Activated T-cell treated with anti-CD3 and anti-CD28 coated beads, Interleukin-2, amount 50 U/mL, for 1 hour (primary cell): Measurements from ENCODE around the gene ZG16.
"Not testable (repeated sequence)": the region's sequence is repeated elsewhere in the genome, so short reads cannot be mapped to it uniquely, and the experiment has no call there.

Source experiments
- DNase-seq: peaks from one replicate; pipeline ENCODE4 v3.0.0-alpha.2; 2020

Gene ZG16

DNA sequence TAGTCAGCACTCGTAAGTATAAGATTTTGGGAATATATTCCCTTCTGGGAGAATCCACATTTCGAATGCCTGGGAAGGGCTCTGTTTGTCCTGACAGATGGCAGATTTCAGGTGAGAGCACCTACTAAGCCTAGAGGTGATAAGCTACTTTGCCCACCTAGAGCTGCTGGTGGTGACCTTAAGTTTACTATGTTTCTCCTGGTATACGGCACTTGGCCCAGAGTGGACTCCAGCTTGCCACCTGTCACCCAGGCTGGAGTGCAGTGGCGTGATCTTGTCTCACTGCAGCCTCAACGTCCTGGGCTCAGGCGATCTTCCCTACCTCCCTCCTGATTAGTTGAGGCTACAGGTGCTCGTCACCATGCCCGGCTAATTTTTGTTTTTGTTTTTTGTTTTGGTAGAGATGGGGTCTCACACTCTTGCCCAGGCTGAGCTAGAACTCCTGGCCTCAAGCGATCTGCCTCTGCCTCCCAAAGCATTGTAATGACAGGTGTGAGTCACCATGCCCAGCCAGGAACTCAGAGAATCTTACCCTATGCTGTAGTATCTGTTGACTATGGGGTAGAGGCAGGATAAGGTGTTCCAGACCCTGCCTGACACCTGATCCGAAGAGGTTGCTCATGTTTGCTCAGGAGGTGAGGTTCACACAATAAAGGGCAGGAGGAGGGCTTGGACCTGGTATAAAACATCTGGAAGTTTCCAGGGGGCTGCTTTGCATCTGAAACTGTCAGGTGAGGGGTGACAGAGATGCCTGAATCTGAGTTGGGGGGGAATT, at the start of gene ZG16:
Gene ZG16, plus strand, starts transcription at position 681 of the 775 bp plus-strand sequence. CDS start 1,011 bp downstream, outside the sequence.
- DNase-seq: no peak

DNA sequence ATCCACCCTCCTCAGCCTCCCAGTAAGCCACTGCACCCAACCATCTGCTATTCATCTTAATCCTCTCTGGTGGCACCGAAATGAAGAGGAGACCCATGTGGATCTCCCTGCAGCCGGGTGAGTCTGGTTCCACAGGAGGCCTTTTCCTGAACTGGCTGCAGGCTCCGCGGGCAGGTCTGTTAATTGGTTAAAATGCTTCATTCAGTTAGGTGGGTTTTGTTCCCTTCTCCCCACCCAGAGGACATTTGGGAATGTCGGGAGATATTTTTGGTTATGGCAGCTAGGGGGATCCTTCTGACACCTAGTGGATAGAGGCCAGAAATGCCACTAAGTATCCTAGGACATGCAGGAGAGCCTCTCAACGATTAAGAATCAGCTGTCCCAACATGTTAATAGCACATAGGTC, 48.9 kb upstream of the ZG16 start:
- DNase-seq: no peak

DNA sequence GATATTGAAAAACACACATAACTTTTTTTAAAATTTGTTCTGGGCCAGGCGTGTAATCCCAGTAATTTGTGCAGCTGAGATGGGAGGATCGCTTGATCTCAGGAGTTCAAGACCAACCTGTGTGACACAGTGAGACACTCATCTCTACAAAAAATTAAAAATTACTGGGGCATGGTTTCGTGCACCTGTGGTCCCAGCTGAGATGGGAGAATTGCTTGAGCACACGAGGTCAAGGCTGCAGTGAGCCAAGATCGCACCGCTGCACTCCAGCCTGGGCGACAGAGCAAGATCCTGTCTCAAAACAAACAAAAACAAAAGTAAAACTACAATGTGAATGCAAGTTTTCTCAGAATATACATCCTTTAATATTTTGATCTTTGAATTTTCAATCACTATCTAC, 47.4 kb upstream of the ZG16 start:
- no peak for DNase-seq

GRCh38 chr16:29731768-29732601, 46.1 kb upstream of the ZG16 start:
- DNase-seq: not testable (repeated sequence)

GRCh38 chr16:29734786-29735185, 43.3 kb upstream of the ZG16 start:
- no peak for DNase-seq

DNA sequence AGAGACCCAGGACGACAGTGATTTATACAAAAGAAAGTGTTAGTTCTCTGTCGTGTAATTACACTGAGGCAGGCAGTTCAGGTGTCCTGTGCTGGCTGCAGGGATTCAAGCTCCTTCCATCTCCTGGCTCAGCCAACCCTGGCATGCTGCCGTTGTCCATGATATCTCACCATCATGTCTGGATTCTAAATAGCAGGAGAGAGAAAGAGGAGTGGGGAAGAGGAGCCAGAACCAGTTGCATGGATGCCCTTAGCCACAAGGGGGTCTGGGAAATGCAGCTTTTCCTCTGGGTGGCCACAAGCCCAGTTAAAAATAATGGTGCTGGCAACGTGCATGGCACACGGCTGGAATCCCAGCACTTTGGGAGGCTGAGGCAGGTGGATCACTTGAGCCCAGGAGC, 41.9 kb upstream of the ZG16 start:
- no peak for DNase-seq

DNA sequence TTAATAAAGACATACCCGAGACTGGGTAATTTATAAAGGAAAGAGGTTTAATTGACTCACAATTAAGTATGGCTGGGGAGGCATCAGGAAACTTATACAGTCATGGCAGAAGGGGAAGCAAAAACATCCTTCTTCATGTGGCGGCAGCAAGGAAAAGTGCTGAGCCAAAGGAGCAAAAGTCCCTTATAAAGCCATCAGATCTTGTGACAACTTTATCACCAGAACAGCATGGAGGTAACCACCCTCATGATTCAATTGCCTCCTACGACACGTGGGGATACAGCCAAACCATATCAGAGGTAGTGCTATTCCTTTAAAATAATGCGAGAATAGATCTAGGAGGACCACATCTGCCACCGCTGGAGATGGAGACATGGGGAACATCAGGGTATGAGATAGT, 41.3 kb upstream of the ZG16 start:
- DNase-seq: no peak

GRCh38 chr16:29737713-29738112, 40.3 kb upstream of the ZG16 start:
- no peak for DNase-seq

- no peak for DNase-seq
Measured at GRCh38 chr16:29738514-29738913, 39.5 kb upstream of the ZG16 start.

GRCh38 chr16:29739927-29740629, 38.0 kb upstream of the ZG16 start:
- not testable (repeated sequence) for DNase-seq

DNA sequence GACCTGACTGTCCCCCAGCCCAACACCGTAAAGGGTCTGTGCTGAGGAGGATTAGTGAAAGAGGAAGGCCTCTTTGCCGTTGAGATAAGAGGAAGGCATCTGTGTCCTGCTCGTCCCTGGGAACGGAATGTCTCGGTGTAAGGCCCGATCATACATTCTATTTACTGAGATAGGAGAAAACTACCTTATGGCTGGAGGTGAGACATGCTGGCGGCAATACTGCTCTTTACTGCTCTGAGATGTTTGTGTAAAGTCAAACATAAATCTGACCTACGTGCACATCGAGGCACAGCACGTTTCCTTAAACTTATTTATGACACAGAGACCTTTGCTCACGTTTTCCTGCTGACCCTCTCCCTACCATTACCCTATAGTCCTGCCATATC, 37.4 kb upstream of the ZG16 start:
- DNase-seq: not testable (repeated sequence)

GRCh38 chr16:29742683-29743275, 35.3 kb upstream of the ZG16 start:
- DNase-seq: no peak

DNA sequence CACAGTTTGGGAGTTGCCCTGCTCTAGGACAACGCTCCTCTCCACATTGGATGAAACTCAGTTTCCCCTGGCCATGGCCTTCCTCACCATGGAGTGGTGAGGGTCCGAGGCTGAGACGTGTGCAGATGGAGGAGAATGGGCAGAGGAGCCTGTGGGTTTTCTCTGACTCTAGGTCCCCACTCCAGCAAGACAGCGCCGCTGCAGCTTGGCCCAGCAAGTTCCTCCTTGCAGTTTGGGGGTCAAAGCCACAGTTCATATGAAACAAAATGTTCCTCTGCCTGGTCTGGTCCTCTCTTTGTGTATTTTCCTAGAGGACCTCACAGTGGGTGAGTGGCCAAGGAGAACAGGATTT, 34.6 kb upstream of the ZG16 start:
- DNase-seq: no peak

- DNase-seq: peak; percentile 54
Measured at GRCh38 chr16:29743827-29744531, 34.1 kb upstream of the ZG16 start.

DNA sequence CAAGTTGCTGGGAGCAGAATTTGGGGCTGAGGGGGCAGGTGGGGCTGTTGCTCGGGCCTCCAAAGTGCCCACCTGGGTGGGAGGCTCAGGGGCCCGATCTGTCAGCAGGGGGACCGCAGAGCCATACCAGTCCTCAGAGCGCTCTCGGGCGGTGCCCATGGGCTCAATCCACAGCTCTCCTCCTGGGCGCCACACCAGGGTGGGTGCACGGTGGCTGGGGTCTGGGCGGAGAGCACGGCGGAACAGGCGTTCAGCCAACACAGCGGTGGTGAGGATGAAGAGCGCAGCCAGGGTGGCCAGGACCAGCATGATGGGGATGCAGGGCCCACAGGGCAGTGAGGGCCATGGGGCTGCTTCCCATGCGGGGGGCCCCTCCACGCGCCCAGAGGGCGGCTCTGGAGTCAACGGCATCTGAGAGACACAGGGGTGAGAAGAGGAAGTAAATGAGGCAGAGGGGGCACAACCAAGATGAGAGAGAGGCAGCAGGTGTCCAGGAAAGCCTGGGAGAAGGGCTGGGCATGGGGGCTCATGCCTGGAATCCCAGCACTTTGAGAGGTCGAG, 33.4 kb upstream of the ZG16 start:
- no peak for DNase-seq

GRCh38 chr16:29745121-29745852, 32.8 kb upstream of the ZG16 start:
- no peak for DNase-seq

DNA sequence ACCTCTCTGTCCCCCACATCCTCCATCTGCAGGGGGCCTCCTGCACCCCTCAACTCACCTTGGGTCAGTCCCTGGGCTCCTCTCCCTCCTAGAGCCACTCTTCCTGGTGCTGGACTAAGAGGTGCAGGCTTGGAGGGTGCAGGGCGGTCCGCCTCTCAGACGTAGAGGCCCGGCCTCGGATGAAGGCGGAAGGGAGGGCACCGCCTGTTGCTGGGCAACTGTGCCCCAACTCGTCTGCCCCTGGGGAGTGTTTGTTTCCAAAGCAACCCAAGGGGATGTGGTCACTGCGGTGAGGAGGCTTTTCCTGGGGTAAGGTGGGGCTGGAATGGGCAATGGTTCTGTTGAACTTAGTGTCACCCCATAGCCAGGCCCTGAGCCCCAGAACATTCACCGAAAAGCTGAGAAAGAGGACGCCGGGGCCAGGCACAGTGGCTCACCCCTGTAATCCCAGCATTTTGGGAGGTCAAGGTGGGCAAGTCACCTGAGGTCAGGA, 32.2 kb upstream of the ZG16 start, which contains the start of gene C16orf54:
Gene C16orf54, minus strand, starts transcription at position 138 of the 493 bp plus-strand sequence. CDS start 1,039 bp downstream, outside the sequence.
- peak; percentile 89 for DNase-seq

DNA sequence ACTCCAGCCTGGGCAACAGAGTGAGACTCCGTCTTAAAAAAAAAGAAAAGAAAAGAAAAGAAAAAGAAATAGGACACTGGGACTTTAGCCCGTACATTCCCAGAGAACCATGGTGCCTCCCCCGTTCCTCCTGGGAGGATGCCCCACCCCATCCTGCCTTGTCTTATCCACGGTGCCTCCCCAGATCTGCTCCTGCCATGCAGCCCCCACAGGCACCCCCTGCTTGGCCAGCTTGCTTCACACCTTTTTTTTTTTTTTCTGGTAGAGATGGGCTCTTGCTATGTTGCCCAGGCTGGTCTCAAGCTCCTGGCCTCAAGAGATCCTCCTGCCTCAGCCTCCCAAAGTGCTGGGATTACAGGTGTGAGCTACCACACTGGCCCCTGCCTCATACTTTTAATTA, 31.5 kb upstream of the ZG16 start:
- DNase-seq: not testable (repeated sequence)

- DNase-seq: no peak
Measured at GRCh38 chr16:29747947-29748759, 29.9 kb upstream of the ZG16 start.

DNA sequence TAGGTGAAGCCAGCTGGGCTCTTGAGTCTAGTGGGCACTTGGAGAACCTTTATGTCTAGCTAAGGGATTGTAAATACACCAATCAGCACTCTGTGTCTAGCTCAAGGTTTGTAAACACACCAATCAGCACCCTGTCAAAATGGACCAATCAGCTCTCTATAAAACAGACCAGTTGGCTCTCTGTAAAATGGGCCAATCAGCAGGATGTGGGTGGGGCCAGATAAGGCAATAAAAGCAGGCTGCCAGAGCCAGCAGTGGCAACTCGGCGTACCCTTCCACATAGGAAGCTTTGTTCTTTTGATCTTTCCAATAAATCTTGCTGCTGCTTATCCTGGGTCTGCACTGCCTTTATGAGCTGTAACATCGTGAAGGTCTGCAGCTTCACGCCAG, 29.3 kb upstream of the ZG16 start:
- not testable (repeated sequence) for DNase-seq
